Stimulated activated CD8-positive, alpha-beta memory T cell treated with anti-CD3 and anti-CD28 coated beads, Interleukin-12 subunit alpha, Interleukin-12 subunit beta, amount 100 ng/mL, for 4 hours (primary cell): ENCODE data around the gene ZNF423.

ENCODE experiments used
- DNase-seq: peaks from one replicate; pipeline ENCODE4 v3.0.0-alpha.2; 2020; ENCODE audit warnings: low read depth

The ZNF423 gene

DNA sequence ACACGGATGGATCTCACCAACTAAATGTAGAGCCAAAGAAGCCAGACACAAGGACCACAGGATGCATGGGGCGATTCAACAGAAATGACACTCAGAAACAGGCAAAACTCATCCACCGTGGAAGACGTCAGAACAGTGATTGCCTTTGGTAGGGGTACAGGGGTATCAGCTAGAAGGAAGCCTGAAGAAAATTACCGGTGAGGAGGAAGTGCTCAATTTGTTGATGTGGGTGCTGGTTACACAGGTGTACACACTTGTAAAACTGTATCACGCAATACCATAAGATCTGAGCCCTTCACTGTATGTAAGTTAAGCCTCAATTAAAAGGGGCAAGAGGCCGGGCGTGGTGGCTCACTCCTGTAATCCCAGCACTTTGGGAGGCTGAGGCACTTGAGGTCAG, 256.2 kb downstream of the ZNF423 start:
- DNase-seq, result no peak

DNA sequence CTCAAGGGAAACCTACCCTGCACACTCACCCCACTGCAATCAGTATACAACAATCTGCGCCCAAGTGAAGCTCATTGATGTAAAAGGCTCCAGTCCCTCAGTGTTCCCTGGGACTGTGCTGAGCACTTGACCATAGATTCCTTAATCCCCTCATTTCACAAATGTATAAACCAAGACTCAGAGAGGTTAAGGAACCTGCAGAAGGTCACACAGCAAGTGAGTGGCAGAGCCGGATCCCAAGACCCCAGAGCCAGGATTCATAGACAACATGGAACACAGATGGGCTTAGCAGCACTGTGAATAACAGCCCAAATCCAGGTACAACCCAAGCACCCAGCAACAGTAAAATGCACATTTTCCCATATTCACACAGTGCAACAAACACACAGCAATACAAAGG, 256.6 kb downstream of the ZNF423 start:
- DNase-seq, result no peak

DNA sequence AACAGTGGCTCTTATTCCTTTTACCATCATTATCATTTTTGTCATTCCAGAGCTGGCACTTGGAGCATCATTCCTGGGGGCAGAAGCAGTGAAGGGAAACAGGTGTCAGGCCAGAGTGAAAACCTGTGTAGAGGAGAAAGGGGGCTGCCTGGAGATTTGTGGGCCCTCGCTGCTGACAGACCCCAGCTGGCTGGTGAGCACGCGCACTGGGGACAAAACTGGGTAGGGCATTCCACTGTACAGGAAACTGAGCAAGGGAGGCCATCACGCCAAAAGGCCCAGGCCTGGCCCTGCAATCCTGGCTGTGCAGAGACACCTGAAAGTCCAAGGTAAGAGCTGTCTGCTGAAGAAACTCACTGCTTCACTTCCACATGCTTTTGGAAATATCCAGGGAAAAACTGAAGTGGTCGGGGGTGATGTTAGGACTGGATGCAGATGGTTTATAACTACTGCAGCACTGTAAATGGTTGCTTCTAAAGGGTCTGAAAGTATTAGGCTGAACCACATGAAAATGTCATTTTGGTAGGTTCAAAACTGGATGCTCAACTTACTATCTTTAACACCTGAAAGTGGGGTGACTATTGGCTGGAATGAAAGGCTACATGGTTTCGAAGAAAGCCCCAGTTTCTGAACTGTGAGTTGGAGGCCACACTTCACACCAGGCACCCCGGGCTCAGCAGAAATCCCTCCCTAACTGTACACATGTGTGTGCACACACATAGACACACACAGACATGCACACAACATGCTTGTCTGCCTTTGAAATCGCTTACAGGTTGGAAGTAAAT, 257.3 kb downstream of the ZNF423 start:
- DNase-seq, result no peak

DNA sequence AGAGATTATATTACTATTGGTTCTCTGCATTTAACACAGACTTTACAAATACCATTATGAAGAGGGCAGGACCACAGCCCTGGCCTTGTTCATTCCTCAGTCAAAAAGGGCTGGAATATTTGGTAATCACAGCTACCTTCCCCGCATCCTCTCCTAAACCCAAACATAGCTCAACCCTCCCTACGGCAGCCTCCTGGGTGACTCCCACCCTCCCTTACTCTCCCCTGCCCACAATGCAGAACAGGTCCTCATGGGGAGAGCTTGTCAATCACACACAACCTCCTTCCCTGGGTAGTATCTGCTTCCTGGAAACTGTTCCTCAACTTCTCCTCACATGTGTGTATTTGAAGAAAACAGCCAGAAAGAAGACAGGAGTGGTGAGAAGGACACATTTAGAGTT, 258.1 kb downstream of the ZNF423 start:
- no peak for DNase-seq

GRCh38 chr16:49596648-49597291, 259.1 kb downstream of the ZNF423 start:
- DNase-seq, result no peak

GRCh38 chr16:49596068-49596467, 259.8 kb downstream of the ZNF423 start:
- DNase-seq, result no peak

GRCh38 chr16:49594685-49595498, 261.0 kb downstream of the ZNF423 start:
- no peak for DNase-seq

- DNase-seq, result no peak
These were observed 261.8 kb downstream of the ZNF423 start for GRCh38 chr16:49594153-49594552.

DNA sequence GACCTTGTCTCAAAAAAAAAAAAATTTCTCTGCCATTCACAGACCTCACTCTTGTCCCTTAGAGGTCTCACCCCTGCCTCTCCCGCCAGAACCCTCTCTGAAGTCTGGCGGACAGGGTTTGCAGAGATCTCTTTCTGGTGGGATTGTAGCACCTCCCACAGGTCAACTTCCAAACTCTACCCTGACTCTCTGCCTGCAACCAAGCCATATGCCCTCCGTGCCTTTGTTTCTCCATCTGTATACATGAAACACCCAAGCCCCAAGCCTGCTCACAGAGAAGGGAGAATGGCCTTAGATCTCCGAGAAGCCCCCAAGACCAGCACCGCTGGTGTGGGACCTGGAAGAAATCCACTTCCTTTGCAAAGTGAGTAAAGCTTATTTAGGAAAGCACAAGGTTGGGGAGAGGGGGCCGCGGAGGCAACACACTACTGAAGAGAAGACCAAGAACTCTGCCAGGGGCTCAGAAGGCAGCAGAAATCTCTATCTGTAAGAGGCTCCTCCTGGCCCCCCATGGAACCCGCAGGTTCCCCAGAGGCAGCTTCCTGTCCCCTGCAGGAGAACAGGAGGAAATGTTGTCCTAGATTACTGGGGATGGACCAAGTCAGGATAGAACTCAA, 262.4 kb downstream of the ZNF423 start:
- no peak for DNase-seq

DNA sequence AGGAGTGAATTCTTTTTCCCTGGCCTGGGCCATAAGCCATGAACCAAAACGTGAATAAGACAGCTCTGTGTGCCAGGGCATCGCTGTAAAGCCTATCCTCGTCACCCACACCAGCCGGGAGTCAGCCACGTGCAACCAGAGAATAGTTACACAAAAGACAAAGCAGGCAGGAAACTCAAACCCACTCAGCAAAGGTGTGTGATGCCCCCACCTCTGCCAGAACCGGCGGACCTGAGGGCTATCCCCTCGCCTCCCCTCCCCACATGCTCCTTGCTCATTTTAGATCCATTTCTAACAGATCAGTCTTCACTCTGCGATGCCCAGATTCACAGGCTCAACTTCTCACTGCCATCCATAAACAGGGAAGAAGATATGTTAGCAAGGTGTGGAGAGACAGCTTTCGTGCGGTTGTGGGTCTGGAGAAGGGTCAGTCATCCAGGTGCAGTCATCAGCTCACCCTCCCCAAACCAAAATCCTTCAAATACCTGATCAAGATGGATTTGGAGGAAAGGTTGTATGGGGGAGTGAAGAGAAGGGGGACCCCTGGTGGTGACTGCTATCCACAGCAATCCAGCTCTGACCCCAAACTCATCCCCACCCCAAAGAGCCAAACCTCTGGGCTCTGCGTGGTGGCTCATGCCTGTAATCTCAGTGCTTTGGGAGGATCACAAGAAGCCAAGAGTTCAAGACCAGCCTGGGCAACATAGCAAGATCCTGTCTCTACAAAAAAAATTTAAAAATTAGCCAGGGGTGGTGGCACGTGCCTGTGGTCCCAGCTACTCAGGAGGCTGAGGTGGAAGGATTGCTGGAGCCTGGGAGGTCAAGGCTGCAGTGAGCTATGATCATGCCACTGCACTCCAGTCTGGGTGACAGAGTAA, 263.1 kb downstream of the ZNF423 start:
- DNase-seq, result no peak

DNA sequence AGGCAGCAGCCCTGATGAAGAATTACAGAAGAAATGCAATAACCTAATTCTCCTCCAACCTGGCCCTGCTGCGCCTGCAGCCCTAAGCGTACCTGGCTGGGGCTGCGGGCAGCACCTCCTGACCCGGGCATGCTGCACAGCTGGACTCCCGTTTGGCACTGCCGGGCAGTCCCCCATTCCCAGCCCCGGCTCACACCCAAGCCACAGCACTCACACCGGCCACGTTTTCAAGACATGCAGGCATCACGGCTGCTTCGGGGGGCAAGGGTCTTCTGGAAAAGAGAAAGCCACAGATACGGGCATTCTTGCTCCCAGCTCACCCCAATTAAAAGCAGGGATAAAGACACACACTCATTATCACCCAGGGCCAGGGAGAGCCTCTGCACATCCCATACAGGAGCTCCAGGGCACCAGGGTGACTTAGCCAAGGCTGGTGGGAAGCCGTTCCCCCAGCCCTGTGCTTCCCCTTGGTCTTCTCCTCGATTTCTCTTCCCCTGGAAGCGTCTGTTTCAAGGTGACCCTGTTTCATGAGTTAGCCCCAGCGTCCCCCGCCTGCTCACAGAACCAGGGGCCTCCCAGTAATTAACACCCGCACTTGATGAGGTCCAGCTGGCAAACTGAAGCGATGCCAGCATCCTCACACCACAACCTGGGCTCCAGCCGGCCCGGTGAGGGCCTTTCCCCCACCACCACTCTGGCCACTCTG, 265.6 kb downstream of the ZNF423 start:
- DNase-seq, result no peak

- DNase-seq, result no peak
These were observed 266.3 kb downstream of the ZNF423 start for GRCh38 chr16:49589544-49590031.

- DNase-seq, result no peak
These were observed 267.1 kb downstream of the ZNF423 start for GRCh38 chr16:49588729-49589384.

DNA sequence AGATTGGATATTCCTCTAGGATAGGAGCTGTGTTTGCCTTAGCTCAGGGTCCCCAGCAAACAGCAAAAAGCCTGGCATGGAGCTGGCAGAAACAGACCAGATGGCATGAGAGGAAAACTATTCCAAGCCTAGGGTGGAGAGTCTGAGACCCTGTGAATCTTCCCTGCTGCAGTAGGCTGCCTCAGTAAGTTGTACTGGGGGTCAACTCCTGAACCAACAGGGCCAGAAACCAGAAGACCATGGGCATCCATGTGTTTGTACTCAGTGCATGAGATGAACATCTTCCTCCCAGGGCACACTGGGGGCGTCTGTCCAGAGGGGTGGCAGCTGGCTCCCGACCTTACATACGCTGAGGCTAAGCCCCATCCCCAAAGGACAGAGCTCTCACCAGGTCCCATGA, 267.9 kb downstream of the ZNF423 start:
- no peak for DNase-seq

DNA sequence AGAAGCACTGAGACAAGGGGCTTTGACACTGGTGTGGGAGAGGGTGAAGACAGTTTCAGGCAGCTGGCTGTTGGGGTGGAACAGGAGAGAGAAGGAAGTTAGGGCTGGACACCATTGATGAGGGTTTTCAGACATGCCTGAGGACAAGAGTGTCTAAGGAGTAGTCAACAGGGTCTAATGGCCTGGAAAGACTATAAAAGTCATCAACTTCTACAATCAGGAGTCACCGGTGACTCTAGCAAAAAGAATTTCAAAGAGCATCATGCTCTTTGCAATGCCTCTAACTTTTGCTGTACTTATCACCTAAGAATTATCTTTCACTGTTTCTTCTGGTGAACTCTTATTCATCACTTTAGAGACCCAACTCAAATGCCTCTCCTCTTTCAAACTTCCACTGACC, 268.4 kb downstream of the ZNF423 start:
- DNase-seq, result no peak

DNA sequence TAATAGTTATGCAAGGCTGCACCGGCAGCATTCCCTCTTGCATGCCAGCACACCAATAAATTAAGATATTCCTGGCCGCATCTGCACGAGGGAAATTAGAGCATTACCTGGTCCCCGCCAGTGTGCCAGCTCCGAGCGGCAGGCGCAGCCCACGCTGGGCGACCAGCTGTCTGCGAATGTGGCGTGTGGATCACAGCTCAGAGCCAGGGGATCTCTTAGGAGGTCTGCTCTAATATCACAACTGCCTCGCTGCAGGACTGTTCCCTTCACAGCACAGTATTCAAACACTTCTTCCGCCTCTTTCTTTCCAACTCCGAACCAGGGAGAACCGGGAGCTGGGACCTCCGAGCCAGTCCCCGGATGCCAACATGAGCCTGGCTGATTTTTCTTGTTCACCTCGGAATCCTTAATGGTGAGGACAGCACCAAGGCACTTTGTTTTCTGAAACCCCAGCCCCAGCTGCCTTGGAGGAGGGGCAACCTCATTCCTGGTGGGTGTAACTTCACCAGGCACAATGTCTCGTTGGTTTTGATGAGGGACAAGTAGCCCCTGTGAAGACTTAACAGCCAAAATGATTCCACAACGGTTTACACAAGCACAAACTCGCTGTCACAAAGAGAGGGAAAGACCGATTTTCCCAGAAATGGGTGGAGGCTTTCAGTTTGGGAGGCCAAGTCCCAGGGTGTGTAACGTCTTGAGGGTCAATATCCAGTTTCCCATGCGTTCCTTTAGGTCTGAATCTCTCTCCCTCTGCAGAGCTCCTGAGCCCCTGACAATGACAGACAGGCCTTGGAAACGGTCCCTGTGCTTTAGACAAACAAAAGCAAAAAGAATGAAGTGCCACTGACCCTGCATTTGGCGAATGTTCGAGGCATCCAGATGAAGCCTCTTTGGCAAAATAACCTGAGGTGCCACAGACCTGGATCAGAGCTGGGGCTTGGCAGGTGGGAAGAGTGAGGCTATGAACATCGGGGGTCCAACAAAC, 269.2 kb downstream of the ZNF423 start:
- DNase-seq, result no peak

GRCh38 chr16:49585143-49585832, 270.6 kb downstream of the ZNF423 start:
- DNase-seq, result no peak

- no peak for DNase-seq
These were observed 272.0 kb downstream of the ZNF423 start for GRCh38 chr16:49583911-49584310.
